NK-92 treated with Interleukin-12 subunit alpha and Interleukin-12 subunit beta, amount 100 ng/mL, for 24 hours (cell line): ENCODE measurements around the gene TNFRSF4.
"Not testable (repeated sequence)": the region's sequence is repeated elsewhere in the genome, so short reads cannot be mapped to it uniquely, and the experiment has no call there.

Experiments
- DNase-seq: peaks from one replicate; lab custom pipeline; 2025; lab: John Stamatoyannopoulos, UW

TNFRSF4 gene

GRCh38 chr1:1182491-1183220 lies 31.3 kb downstream of the TNFRSF4 start:
- no peak for DNase-seq

GRCh38 chr1:1181938-1182410 lies 32.0 kb downstream of the TNFRSF4 start:
- no peak for DNase-seq

GRCh38 chr1:1181129-1181937 lies 32.6 kb downstream of the TNFRSF4 start:
- no peak for DNase-seq

- no peak for DNase-seq
Observed at GRCh38 chr1:1179983-1180861, 33.7 kb downstream of the TNFRSF4 start.

- no peak for DNase-seq
Observed at GRCh38 chr1:1179346-1179982, 34.5 kb downstream of the TNFRSF4 start.

GRCh38 chr1:1178794-1179331 lies 35.1 kb downstream of the TNFRSF4 start:
- DNase-seq = no peak

GRCh38 chr1:1177452-1178206 lies 36.3 kb downstream of the TNFRSF4 start:
- DNase-seq = no peak

GRCh38 chr1:1176931-1177330 lies 37.0 kb downstream of the TNFRSF4 start:
- no peak for DNase-seq

- not testable (repeated sequence) for DNase-seq
Observed at GRCh38 chr1:1176063-1176761, 37.7 kb downstream of the TNFRSF4 start.

- no peak for DNase-seq
Observed at GRCh38 chr1:1175221-1176062, 38.5 kb downstream of the TNFRSF4 start.

GRCh38 chr1:1173793-1174415 lies 40.0 kb downstream of the TNFRSF4 start, which contains the start of gene TTLL10:
Gene TTLL10 (plus strand): TSS chr1:1173880. CDS start chr1:1179216, 5,336 bp downstream.
- no peak for DNase-seq

GRCh38 chr1:1173061-1173792 lies 40.7 kb downstream of the TNFRSF4 start:
- no peak for DNase-seq

GRCh38 chr1:1171546-1172340 lies 42.2 kb downstream of the TNFRSF4 start:
- no peak for DNase-seq

GRCh38 chr1:1171161-1171545 lies 42.8 kb downstream of the TNFRSF4 start:
- DNase-seq = no peak

GRCh38 chr1:1170215-1171091 lies 43.5 kb downstream of the TNFRSF4 start:
- no peak for DNase-seq
